ENCODE results near the gene KY.

The KY gene

GRCh38 chr3:134643150-134643675 is 7.6 kb downstream of the KY start:
- no peak for DNase-seq

- DNase-seq = no peak
Measured at GRCh38 chr3:134642445-134643149, 8.2 kb downstream of the KY start.

GRCh38 chr3:134641671-134642300 is 9.0 kb downstream of the KY start:
- no peak for DNase-seq

GRCh38 chr3:134640872-134641470 is 9.9 kb downstream of the KY start:
- peak; percentile 26 to 33 for DNase-seq

- DNase-seq = no peak
Measured at GRCh38 chr3:134640378-134640777, 10.4 kb downstream of the KY start.

GRCh38 chr3:134638385-134639030 is 12.3 kb downstream of the KY start:
- DNase-seq = no peak

- DNase-seq = no peak
Measured at GRCh38 chr3:134636406-134636805, 14.4 kb downstream of the KY start.

DNA sequence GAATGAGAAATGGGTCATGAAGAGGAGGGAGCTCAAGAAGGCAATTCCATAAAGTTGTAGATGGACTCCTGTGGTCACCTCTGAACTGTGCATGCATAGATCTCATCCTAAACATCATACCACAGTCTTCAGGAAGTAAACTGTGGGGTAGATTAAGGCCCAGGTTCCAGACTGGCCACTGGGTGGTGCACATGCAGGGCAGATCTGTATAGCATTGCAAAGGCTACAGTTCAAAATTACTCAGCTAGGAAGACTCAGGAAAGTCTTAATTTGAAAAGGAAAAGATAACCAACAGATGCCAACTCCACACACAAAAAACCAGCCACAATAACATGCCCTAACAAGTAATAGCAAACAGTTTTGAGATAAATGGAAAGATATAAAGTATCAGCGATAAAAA is 20.3 kb downstream of the KY start:
- DNase-seq = no peak

DNA sequence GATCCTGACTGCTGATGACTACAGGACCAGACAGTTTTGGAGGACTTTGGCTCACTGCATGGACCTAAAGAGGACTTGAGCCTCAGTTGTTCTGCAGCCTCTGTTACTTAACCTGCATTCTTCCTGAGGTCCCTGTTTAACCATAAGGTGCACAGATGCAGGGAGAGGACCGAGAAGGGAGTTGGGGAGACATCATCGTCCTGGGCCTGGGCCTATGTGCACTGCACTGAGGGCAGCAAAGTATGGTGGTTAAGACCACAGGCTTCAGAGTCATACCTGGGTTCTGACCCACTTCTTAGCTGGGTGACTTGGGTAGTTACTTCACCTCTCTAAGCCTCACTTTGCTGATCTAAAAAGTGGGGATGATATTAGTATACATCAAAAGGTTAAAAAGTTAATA is 21.9 kb downstream of the KY start:
- DNase-seq = no peak

- DNase-seq = peak; percentile 4 to 26
Measured at GRCh38 chr3:134627831-134628230, 23.0 kb downstream of the KY start.

- DNase-seq = no peak
Measured at GRCh38 chr3:134625885-134626741, 24.7 kb downstream of the KY start.

DNA sequence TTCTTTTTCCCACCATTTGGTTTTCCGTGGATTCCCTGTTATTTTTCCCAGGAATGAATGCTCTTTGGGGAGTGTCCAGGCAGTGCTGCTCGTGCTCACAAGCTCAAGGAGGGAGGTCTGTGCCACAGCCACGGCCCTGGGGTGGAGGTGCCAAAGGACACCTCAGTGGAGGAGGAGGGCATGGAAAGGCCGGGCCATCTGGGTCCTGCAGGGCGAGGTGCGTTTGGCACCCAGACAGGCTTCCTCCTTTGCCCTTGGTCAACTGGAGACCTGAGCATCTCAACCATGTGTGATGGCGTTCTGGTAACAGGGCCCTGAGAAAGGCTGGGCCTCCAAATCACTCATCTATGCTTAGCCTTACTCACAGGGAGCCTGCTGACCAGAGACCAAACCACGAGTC is 25.4 kb downstream of the KY start:
- no peak for DNase-seq

DNA sequence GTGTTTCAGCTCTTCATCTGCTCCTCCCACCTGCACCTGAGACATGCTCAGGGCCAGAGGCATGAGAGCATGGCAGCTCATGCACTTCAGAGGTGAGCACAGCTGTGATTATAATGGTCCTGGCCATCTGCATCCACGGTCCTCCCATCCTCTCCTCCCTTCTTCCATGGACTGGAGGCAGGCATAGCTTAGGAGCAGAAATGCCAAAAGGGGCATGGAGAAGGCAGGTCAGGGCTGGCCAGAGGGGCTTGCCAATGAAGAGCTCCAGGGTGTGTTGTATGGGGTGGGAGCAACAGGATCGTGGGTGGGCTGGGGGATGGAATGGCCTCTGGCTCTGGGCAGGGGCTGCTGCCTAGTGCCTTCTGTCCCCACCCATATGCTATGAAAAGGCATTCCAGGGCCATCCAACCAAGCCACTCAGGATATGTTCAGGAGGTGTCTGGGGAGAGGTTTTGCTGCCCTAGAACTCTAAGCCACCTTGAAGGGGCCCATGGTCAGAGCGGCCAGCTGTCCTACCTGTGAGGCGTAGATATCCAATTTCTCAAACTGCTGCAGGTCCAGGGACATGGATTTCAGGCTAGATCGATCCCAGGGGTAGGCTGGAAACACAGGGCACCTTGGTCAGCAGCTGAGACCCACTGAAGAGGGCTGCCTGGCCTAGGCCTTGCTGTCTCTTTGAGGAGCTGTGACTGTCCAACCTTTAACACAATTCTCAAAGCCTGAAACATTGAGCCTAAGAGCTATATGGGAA is 26.1 kb downstream of the KY start:
- no peak for DNase-seq

- no peak for DNase-seq
Measured at GRCh38 chr3:134623615-134624245, 27.1 kb downstream of the KY start.

GRCh38 chr3:134622806-134623365 is 27.9 kb downstream of the KY start:
- no peak for DNase-seq

DNA sequence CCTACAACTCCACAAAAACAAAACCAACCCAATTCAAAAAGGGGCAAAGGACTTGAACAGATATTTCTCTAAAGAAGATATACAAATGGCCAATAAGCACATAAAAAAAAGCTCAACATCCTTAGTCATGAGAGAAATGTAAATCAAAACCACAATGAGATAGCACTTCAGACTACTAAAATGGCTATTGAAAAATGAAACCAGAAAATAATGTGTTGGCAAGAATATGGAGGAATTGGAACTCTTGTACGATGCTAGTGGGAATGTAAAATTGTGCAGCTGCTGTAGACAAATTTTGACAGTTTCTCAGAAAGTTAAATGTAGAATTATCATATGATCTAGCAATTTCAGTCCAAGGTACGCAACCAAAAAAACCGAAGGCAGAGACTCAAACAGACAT is 29.0 kb downstream of the KY start:
- DNase-seq = no peak

DNA sequence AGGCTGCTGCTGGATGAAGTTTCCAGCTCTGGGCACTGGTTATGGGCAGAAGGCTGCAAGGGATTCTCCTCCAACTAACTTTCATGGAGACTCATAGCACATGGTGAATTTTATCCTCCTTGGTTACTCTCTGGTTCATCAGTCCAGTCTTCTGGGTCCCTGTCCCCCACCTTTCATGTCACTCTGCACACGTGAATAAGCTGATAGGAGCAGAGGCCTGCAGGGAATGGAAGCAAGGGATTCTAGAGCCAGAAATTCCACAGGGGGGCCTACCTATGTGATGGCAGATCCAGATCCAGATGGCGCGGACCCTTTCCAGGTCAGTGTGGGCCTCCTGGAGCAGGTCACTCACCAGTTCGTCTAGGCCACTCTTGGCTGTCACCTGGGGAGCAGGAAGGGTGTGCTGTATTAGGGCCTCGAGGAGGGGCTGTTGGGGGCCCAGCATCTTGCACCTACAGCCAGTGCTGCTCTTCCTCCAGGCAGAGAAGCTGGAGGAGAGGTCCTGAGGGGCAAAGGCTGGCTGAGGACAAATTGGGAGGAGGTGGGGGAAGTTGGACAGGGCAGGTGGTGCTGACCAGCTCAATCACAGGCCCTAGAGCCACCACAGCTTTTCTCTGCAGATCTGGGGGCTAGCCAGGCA is 30.2 kb downstream of the KY start:
- no peak for DNase-seq

DNA sequence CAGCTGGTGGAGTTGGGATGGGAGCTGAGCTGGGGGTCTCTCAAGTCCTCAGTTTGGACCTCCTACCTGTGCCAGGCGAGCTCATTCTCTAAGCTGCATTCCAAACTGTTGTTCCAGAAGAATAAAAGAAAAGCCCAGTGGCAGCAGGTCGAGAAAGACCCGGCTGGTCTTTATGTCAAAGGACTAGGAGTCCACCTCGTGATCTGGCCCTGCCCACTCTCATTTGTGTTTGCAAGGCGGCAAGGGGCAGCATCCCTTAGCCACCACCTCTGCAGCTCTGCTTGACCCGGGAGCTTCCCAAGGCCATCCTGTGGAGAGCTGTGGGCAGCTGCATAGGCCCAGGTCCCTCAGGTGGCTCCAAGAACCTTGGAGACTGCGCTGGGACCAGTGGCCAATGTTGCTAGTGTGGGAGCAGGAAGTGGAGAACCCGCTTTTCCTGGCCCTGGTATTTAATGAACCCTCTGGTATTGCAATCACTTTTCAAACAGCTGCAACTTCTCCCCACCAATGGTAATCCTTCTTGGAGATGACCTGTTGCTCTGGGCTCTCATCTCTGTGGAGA is 30.9 kb downstream of the KY start:
- no peak for DNase-seq

DNA sequence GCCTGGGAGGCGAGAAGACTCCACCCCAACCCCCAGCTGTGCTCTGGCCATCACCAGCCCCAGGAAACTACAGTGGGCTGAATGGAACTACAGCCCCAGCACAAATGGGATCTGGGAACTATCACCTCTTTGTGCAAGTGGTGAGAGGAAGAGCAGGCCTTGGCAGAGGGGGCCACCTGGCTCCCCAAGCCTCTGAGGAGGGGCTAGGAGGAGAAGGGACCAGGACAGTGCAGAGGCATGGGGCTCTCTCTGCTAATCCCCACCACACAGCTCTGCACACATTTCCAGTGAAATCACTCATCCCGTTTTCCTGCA is 31.6 kb downstream of the KY start:
- DNase-seq = no peak
